OCI-LY1 (cell line): Measurements from ENCODE around the gene NSF.
"Not testable (repeated sequence)": the region's sequence is repeated elsewhere in the genome, so short reads cannot be mapped to it uniquely, and the experiment has no call there.

ENCODE experiments used
- CTCF ChIP-seq: fragments of 200-600 bp; sonication (generic), shearing (Covaris generic); IDR thresholded peaks from 2 replicates; pipeline ENCODE4 v1.5.1; 2017; ENCODE audit warnings: mild to moderate bottlenecking, antibody characterized with exemption, low read length, moderate library complexity, mixed read lengths
- EZH2 ChIP-seq: fragments of 200-600 bp; sonication (generic), shearing (Covaris generic); IDR thresholded peaks from 2 replicates; pipeline ENCODE4 v1.8.0; 2017; ENCODE audit warnings: borderline replicate concordance, mixed run types, mild to moderate bottlenecking, antibody characterized with exemption, low read length, moderate library complexity, mixed read lengths

- not testable (repeated sequence) for TF ChIP-seq CTCF, EZH2
Observed at GRCh38 chr17:46641861-46642656, 51.6 kb downstream of the NSF start.
